IMR-90 (cell line): ENCODE data around the gene TMPRSS2. TPM values are rescaled to one million over a fixed set of nuclear protein-coding genes. Genes with fewer than 3 reads are reported as not detected.

Experiments
- ATAC-seq: fragments of 200-7000 bp; cut with Tn5 transposase; 2 replicates; pipeline ENCODE4 v1.9.1; 2020; ENCODE audit warnings: low read depth, mild to moderate bottlenecking, moderate library complexity
- BruUV-seq: library from RNA; stranded (reverse); fragments of 400-500 nt; replicated peaks from 2 replicates; lab custom pipeline; 2021; lab: Mats Ljungman, UMichigan
- CTCF ChIA-PET: fragments of 300-600 bp; formaldehyde crosslinking; extraction: SDS; loops from one replicate; lab custom pipeline; 2021; ENCODE audit warnings: antibody characterized with exemption; lab: Yijun Ruan, JAX
- POLR2A ChIA-PET: fragments of 300-600 bp; sonication (Branson Sonifier 250); formaldehyde crosslinking; loops from one replicate; lab custom pipeline; 2022; ENCODE audit warnings: antibody characterized with exemption; ENCODE audit not compliant: unreplicated experiment; lab: Charles Lee
- DNase-seq: peaks from one replicate; pipeline ENCODE4 v3.0.0; 2013
- H2AFZ ChIP-seq: replicated peaks from 2 replicates; pipeline ENCODE3; 2013; ENCODE audit warnings: low read length, mild to moderate bottlenecking; ENCODE audit not compliant: poor library complexity
- H2AK5ac ChIP-seq: 2 replicates; pipeline ENCODE4 v1.6.1; 2013; ENCODE audit warnings: low read depth, low read length, inconsistent platforms
- H2AK9ac ChIP-seq: replicated peaks from 2 replicates; pipeline ENCODE3; 2013; ENCODE audit warnings: mild to moderate bottlenecking, low read depth, low read length, moderate library complexity; ENCODE audit not compliant: poor library complexity
- H2BK120ac ChIP-seq: 2 replicates; pipeline ENCODE4 v1.6.1; 2013; ENCODE audit warnings: low read depth, low read length, inconsistent platforms
- H2BK15ac ChIP-seq: 3 replicates; pipeline ENCODE4 v1.6.1; 2013; ENCODE audit warnings: low read depth, low read length, inconsistent platforms
- H2BK20ac ChIP-seq: 2 replicates; pipeline ENCODE4 v1.6.1; 2013; ENCODE audit warnings: low read depth, mild to moderate bottlenecking, inconsistent platforms, low read length, moderate library complexity
- H2BK5ac ChIP-seq: 2 replicates; pipeline ENCODE4 v1.6.1; 2013; ENCODE audit warnings: mild to moderate bottlenecking, low read depth, low read length, inconsistent platforms; ENCODE audit not compliant: poor library complexity, severe bottlenecking
- H3K14ac ChIP-seq: replicated peaks from 2 replicates; pipeline ENCODE4 v1.6.1; 2013; ENCODE audit warnings: low read depth, low read length, inconsistent platforms
- H3K18ac ChIP-seq: 2 replicates; pipeline ENCODE4 v1.6.1; 2013; ENCODE audit warnings: low read depth, low read length, control low read depth
- H3K23ac ChIP-seq: 2 replicates; pipeline ENCODE4 v1.6.1; 2013; ENCODE audit warnings: low read depth, low read length, inconsistent platforms
- H3K27ac ChIP-seq: 2 replicates; pipeline ENCODE4 v1.5.1; 2013; ENCODE audit warnings: mild to moderate bottlenecking, control low read depth, low read length; ENCODE audit not compliant: insufficient read depth
- H3K27me3 ChIP-seq: 2 replicates; pipeline ENCODE4 v1.6.1; 2013; ENCODE audit warnings: low read length; ENCODE audit not compliant: control insufficient read depth, insufficient read depth
- H3K36me3 ChIP-seq: 2 replicates; pipeline ENCODE4 v1.6.1; 2013; ENCODE audit warnings: low read length, mixed read lengths; ENCODE audit not compliant: control insufficient read depth, insufficient read depth
- H3K4ac ChIP-seq: 2 replicates; pipeline ENCODE4 v1.6.1; 2013; ENCODE audit warnings: low read depth, low read length, inconsistent platforms
- H3K4me1 ChIP-seq: 2 replicates; pipeline ENCODE4 v1.6.1; 2013; ENCODE audit warnings: low read length, mixed read lengths; ENCODE audit not compliant: control insufficient read depth, insufficient read depth
- H3K4me2 ChIP-seq: 2 replicates; pipeline ENCODE4 v1.6.1; 2013; ENCODE audit warnings: low read depth, mild to moderate bottlenecking, control low read depth, low read length, moderate library complexity
- H3K4me3 ChIP-seq: 2 replicates; pipeline ENCODE4 v1.5.1; 2013; ENCODE audit warnings: low read depth, mild to moderate bottlenecking, control low read depth, low read length, moderate library complexity; ENCODE audit not compliant: insufficient read depth
- H3K56ac ChIP-seq: 2 replicates; pipeline ENCODE4 v1.6.1; 2013; ENCODE audit warnings: low read length, inconsistent platforms; ENCODE audit not compliant: insufficient read depth; ENCODE audit errors: extremely low read depth
- H3K79me1 ChIP-seq, 2 experiments: 2 replicates each; pipeline ENCODE4 v1.6.1; 2013; ENCODE audit warnings: low read length in 2 of 2, inconsistent platforms in 1 of 2, low read depth in 1 of 2
- H3K9ac ChIP-seq: 2 replicates; pipeline ENCODE4 v1.6.1; 2013; ENCODE audit warnings: low read depth, low read length, control low read depth
- H3K9me1 ChIP-seq: 2 replicates; pipeline ENCODE4 v1.6.1; 2013; ENCODE audit warnings: low read length, inconsistent platforms; ENCODE audit not compliant: insufficient read depth
- H3K9me3 ChIP-seq: 2 replicates; pipeline ENCODE4 v1.6.1; 2013; ENCODE audit warnings: low read length; ENCODE audit not compliant: control insufficient read depth, insufficient read depth
- H4K20me1 ChIP-seq: 2 replicates; pipeline ENCODE4 v1.6.1; 2013; ENCODE audit warnings: low read length, inconsistent platforms; ENCODE audit not compliant: insufficient read depth
- H4K5ac ChIP-seq: 2 replicates; pipeline ENCODE4 v1.6.1; 2013; ENCODE audit warnings: mild to moderate bottlenecking, low read depth, low read length, control low read depth
- H4K8ac ChIP-seq, 2 experiments: 2 replicates each; pipeline ENCODE4 v1.6.1; 2013; ENCODE audit warnings: low read depth in 2 of 2, low read length in 2 of 2, control low read depth in 1 of 2, inconsistent platforms in 1 of 2
- H4K91ac ChIP-seq: 2 replicates; pipeline ENCODE4 v1.6.1; 2013; ENCODE audit warnings: low read depth, low read length, inconsistent platforms; ENCODE audit not compliant: insufficient read depth
- BHLHE40 ChIP-seq: fragments of 150-350 bp; IDR thresholded peaks from 2 replicates; pipeline ENCODE4 v1.6.1; 2016; ENCODE audit warnings: mild to moderate bottlenecking, low read depth, low read length
- CEBPB ChIP-seq: IDR thresholded peaks from 2 replicates; pipeline ENCODE4 v1.6.1; 2012; ENCODE audit warnings: low read depth, low read length, improper control_type of control experiment
- CHD1 ChIP-seq: IDR thresholded peaks from 2 replicates; pipeline ENCODE4 v1.6.1; 2012; ENCODE audit warnings: low read depth, low read length, improper control_type of control experiment
- FOS ChIP-seq: fragments of 150-350 bp; IDR thresholded peaks from 2 replicates; pipeline ENCODE4 v1.6.1; 2016; ENCODE audit warnings: low read depth, low read length
- MAFK ChIP-seq: IDR thresholded peaks from 2 replicates; pipeline ENCODE4 v1.6.1; 2012; ENCODE audit warnings: low read depth, low read length, improper control_type of control experiment
- MAZ ChIP-seq: IDR thresholded peaks from 2 replicates; pipeline ENCODE4 v1.6.1; 2012; ENCODE audit warnings: low read depth, mild to moderate bottlenecking, low read length, improper control_type of control experiment, moderate library complexity, borderline replicate concordance
- MXI1 ChIP-seq: IDR thresholded peaks from 2 replicates; pipeline ENCODE4 v1.6.1; 2012; ENCODE audit warnings: low read depth, mild to moderate bottlenecking, low read length, moderate library complexity, borderline replicate concordance
- NFE2L2 ChIP-seq: fragments of 150-350 bp; IDR thresholded peaks from 2 replicates; pipeline ENCODE4 v1.6.1; 2016; ENCODE audit warnings: low read depth, mild to moderate bottlenecking, low read length
- POLR2A ChIP-seq: IDR thresholded peaks from 2 replicates; pipeline ENCODE4 v1.6.1; 2012; ENCODE audit warnings: mild to moderate bottlenecking, low read depth, low read length
- RAD21 ChIP-seq: IDR thresholded peaks from 2 replicates; pipeline ENCODE4 v1.6.1; 2012; ENCODE audit warnings: low read length, improper control_type of control experiment
- RCOR1 ChIP-seq: IDR thresholded peaks from 2 replicates; pipeline ENCODE4 v1.6.1; 2012; ENCODE audit warnings: mild to moderate bottlenecking, low read length, improper control_type of control experiment; ENCODE audit not compliant: insufficient replicate concordance
- RFX5 ChIP-seq: IDR thresholded peaks from 2 replicates; pipeline ENCODE4 v1.8.0; 2012; ENCODE audit warnings: low read depth, mild to moderate bottlenecking, low read length, moderate library complexity
- SMC3 ChIP-seq: fragments of 150-350 bp; IDR thresholded peaks from 2 replicates; pipeline ENCODE4 v1.6.1; 2016; ENCODE audit warnings: low read depth, mild to moderate bottlenecking, antibody characterized with exemption, low read length, moderate library complexity
- WGBS, 2 experiments: methylation state at CpG; one replicate each; pipeline versions ENCODE4 v1.1.5 to v1.1.7; 2013; ENCODE audit warnings: missing lambda C conversion rate in 2 of 2; ENCODE audit not compliant: insufficient read length in 1 of 2; ENCODE audit errors: extremely low coverage in 2 of 2; 5-methylcytosine and 5-hydroxymethylcytosine counted together
- dilution Hi-C: fragments of 300-500 bp; cut with HindIII; formaldehyde crosslinking; loops from one replicate; pipeline ENCODE4 v1.14.3; 2018; ENCODE audit warnings: low sequenced_read_pairs; ENCODE audit not compliant: unreplicated experiment
- in situ Hi-C: fragments of 300-500 bp; cut with MboI; formaldehyde crosslinking; loops from 3 replicates; pipeline ENCODE4 v1.14.3; 2019; ENCODE audit warnings: low sequenced_read_pairs, inconsistent platforms, mixed read lengths
- intact Hi-C: fragments of 100-400 bp; cut with micrococcal nuclease; formaldehyde crosslinking; loops from 2 replicates; pipeline ENCODE4 v1.10.0; 2022
- polyA plus RNA-seq, 3 experiments: library from polyadenylated mRNA; depleted of rRNA; stranded (reverse); fragments of >200 nt; gene quantifications; 2 replicates each; pipeline ENCODE4 v1.2.3, GENCODE V29; 2012; ENCODE audit warnings: low replicate concordance in 1 of 3
- total RNA-seq: library from RNA; depleted of rRNA; stranded (reverse); fragments of >200 nt; gene quantifications from 2 replicates; pipeline ENCODE4 v1.2.3, GENCODE V29; 2012
- TF ChIP-seq, protein P1 (sequence below): conservative IDR thresholded peaks from 2 replicates; pipeline ENCODE4 v1.5.1; 2012; ENCODE audit warnings: mild to moderate bottlenecking, low read depth, low read length, improper control_type of control experiment
- TF ChIP-seq, protein P2 (sequence below): fragments of 150-350 bp; IDR thresholded peaks from 2 replicates; pipeline ENCODE4 v1.6.1; 2016; ENCODE audit warnings: low read depth, mild to moderate bottlenecking, low read length, moderate library complexity, borderline replicate concordance
- TF ChIP-seq, protein P3 (sequence below): fragments of 150-350 bp; IDR thresholded peaks from 2 replicates; pipeline ENCODE4 v1.6.1; 2017; ENCODE audit warnings: mild to moderate bottlenecking, antibody characterized with exemption, low read length, low read depth

Gene TMPRSS2
- total and polyA plus RNA-seq, 2 of the 4 experiments (the other 2 are of a cell fraction): not detected

DNA sequence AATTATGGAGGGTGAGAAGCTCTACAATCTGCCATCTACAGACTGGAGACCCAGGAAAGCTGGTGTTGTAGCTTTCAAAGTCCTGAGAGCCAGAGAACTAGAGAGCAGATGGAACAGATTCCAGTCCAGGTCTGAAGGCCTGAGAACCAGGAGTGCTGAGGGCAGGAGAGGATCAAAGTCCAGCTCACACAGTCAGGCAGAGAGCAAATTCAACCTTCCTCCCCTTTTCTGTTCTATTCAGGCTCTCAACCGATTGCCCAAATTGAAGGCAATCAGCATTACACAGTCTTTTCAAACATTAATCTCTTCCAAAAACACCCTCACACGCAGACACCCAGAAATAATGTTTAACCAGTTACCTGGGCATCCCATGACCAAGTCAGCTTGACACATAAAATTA, 2.5 kb upstream of the TMPRSS2 start:
- no peak overlapping the region for H3K4ac ChIP-seq
- POLR2A ChIA-PET: no interaction called here
- in situ Hi-C loops: loop anchor here (10.0 kb wide), 1 partner anchor 106 kb away; no protein-coding TSS in a partner anchor
- no peak overlapping the region for H3K56ac ChIP-seq
- no peak overlapping the region for H2BK15ac ChIP-seq
- H3K27ac ChIP-seq: no peak overlapping the region
- no peak overlapping the region for H3K4me2 ChIP-seq
- no peak overlapping the region for H2BK120ac ChIP-seq
- TF ChIP-seq CHD1 (no peak), RAD21 (no peak), MAFK (no peak), MXI1 (no peak), POLR2A (no peak), NFE2L2 (no peak), RCOR1 (no peak), MAZ (no peak), BHLHE40 (no peak), RFX5 (no peak), CEBPB (no peak), FOS (no peak), SMC3 (no peak)
- TF ChIP-seq, protein P1, sequence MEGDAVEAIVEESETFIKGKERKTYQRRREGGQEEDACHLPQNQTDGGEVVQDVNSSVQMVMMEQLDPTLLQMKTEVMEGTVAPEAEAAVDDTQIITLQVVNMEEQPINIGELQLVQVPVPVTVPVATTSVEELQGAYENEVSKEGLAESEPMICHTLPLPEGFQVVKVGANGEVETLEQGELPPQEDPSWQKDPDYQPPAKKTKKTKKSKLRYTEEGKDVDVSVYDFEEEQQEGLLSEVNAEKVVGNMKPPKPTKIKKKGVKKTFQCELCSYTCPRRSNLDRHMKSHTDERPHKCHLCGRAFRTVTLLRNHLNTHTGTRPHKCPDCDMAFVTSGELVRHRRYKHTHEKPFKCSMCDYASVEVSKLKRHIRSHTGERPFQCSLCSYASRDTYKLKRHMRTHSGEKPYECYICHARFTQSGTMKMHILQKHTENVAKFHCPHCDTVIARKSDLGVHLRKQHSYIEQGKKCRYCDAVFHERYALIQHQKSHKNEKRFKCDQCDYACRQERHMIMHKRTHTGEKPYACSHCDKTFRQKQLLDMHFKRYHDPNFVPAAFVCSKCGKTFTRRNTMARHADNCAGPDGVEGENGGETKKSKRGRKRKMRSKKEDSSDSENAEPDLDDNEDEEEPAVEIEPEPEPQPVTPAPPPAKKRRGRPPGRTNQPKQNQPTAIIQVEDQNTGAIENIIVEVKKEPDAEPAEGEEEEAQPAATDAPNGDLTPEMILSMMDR: no peak
- TF ChIP-seq, protein P2, sequence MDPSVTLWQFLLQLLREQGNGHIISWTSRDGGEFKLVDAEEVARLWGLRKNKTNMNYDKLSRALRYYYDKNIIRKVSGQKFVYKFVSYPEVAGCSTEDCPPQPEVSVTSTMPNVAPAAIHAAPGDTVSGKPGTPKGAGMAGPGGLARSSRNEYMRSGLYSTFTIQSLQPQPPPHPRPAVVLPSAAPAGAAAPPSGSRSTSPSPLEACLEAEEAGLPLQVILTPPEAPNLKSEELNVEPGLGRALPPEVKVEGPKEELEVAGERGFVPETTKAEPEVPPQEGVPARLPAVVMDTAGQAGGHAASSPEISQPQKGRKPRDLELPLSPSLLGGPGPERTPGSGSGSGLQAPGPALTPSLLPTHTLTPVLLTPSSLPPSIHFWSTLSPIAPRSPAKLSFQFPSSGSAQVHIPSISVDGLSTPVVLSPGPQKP: no peak
- TF ChIP-seq, protein P3, sequence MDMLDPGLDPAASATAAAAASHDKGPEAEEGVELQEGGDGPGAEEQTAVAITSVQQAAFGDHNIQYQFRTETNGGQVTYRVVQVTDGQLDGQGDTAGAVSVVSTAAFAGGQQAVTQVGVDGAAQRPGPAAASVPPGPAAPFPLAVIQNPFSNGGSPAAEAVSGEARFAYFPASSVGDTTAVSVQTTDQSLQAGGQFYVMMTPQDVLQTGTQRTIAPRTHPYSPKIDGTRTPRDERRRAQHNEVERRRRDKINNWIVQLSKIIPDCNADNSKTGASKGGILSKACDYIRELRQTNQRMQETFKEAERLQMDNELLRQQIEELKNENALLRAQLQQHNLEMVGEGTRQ: no peak
- no peaks in the 10 kb centered on the region for H3K9me3 ChIP-seq
- no peak overlapping the region for H3K9ac ChIP-seq
- DNase-seq (no peak), ATAC-seq (no peak)
- intact Hi-C loops: no loop called here
- H3K27me3 ChIP-seq: peaks cover 49% of the 10 kb centered on the region
- H2BK20ac ChIP-seq: no peak overlapping the region
- no peak overlapping the region for H4K5ac ChIP-seq
- H4K8ac ChIP-seq: no peak overlapping the region
- no peak overlapping the region for H3K4me3 ChIP-seq
- WGBS, 2 experiments: no CpG with 5 or more reads among the region's 2 CpGs
- no peaks in the 10 kb centered on the region for H3K79me1 ChIP-seq
- no peak overlapping the region for H3K23ac ChIP-seq
- H2AK5ac ChIP-seq: no peak overlapping the region
- no TSS peak for BruUV-seq
- H4K20me1 ChIP-seq: no peaks in the 10 kb centered on the region
- no peaks in the 10 kb centered on the region for H3K9me1 ChIP-seq
- no peak overlapping the region for H2AK9ac ChIP-seq
- CTCF ChIA-PET: no interaction called here
- dilution Hi-C loops: no loop called here
- H3K36me3 ChIP-seq: no peaks in the 10 kb centered on the region
- no peak overlapping the region for H2BK5ac ChIP-seq
- no peaks in the 10 kb centered on the region for H3K4me1 ChIP-seq
- H3K18ac ChIP-seq: no peak overlapping the region
- no peak overlapping the region for H2AFZ ChIP-seq
- no peak overlapping the region for H4K91ac ChIP-seq
- no peak overlapping the region for H3K14ac ChIP-seq
